ENCODE measurements around the gene RCAN1. TPM values are rescaled to one million over a fixed set of nuclear protein-coding genes. Genes with fewer than 3 reads are reported as not detected.
A peak's percentile ranks its signal among the peaks of the same experiment; 100 is the strongest.

RCAN1 gene
- total and polyA plus RNA-seq, 9 of the 15 experiments (the other 6 are each of a cell fraction or from before 2014, with no cell fraction given): 4.4 to 16.5 (median 12.3) TPM

GRCh38 chr21:34650861-34651431 is 36.0 kb upstream of the RCAN1 start:
- intact Hi-C loops (cut with micrococcal nuclease) (no loop called here), in situ Hi-C loops (cut with MboI) (no loop called here)
- H2AFZ ChIP-seq (ENCODE audit: low read depth, low read length): no peak overlapping the region
- H4K20me1 ChIP-seq (replicated peaks; ENCODE audit: control insufficient read depth, insufficient read depth, low read length): no peaks in the 10 kb centered on the region
- H3K4me1 ChIP-seq (replicated peaks in 1 of 2; ENCODE audit: control insufficient read depth in 2 of 2, insufficient read depth in 2 of 2, low read length in 2 of 2): no peaks in the 10 kb centered on the region
- H3K27ac ChIP-seq (ENCODE audit: extremely low read depth, low read depth, low read length): no peak overlapping the region
- ChIA-PET POLR2A (interaction anchor here (1.5 kb wide), 1 partner anchor 11 kb away, joined by 4 read pairs; no protein-coding TSS in a partner anchor), CTCF (ENCODE audit: low intra/inter-chr PET ratio) (no interaction called here)
- no peak overlapping the region for H3K4me3 ChIP-seq
- no peaks in the 10 kb centered on the region for H3K36me3 ChIP-seq (ENCODE audit: control insufficient read depth, insufficient read depth, low read length)
- H3K9me1 ChIP-seq (ENCODE audit: control insufficient read depth, insufficient read depth, low read length): no peaks in the 10 kb centered on the region
- FAIRE-seq (no peak), ATAC-seq (no peak), DNase-seq (ENCODE audit: extremely low read depth in 1 of 4, low spot score in 3 of 4) (no peak)
- H3K9me3 ChIP-seq (replicated peaks; ENCODE audit: control insufficient read depth, insufficient read depth, low read depth, low read length): no peaks in the 10 kb centered on the region
- H3K9ac ChIP-seq (ENCODE audit: insufficient read depth in 1 of 2, low read depth in 2 of 2, low read length in 2 of 2): no peak overlapping the region
- no TSS peak for BruUV-seq (replicated peaks)
- no peak overlapping the region for H3K4me2 ChIP-seq (ENCODE audit: insufficient read depth, low read length)
- WGBS (ENCODE audit: insufficient coverage, low coverage, missing lambda C conversion rate): 0% methylated on average over 1 of the region's 1 CpG
- peaks cover 21 to 42% of the 10 kb centered on the region in 2 experiments for H3K27me3 ChIP-seq (ENCODE audit: control insufficient read depth in 2 of 2, insufficient read depth in 2 of 2, low read length in 2 of 2)
- H3K79me2 ChIP-seq (ENCODE audit: control insufficient read depth, insufficient read depth, low read length): no peaks in the 10 kb centered on the region
- TF ChIP-seq CTCF (IDR thresholded peaks at IDR 0.05 in 2 of 3, conservative IDR thresholded peaks at IDR 0.05 in 1 of 3; ENCODE audit: insufficient read depth in 2 of 3, low read depth in 1 of 3, low read length in 3 of 3): no peak
- TF ChIP-seq ZNF785 (CRISPR knock-in tag; IDR thresholded peaks at IDR 0.05): no peak
- TF ChIP-seq, protein P1, sequence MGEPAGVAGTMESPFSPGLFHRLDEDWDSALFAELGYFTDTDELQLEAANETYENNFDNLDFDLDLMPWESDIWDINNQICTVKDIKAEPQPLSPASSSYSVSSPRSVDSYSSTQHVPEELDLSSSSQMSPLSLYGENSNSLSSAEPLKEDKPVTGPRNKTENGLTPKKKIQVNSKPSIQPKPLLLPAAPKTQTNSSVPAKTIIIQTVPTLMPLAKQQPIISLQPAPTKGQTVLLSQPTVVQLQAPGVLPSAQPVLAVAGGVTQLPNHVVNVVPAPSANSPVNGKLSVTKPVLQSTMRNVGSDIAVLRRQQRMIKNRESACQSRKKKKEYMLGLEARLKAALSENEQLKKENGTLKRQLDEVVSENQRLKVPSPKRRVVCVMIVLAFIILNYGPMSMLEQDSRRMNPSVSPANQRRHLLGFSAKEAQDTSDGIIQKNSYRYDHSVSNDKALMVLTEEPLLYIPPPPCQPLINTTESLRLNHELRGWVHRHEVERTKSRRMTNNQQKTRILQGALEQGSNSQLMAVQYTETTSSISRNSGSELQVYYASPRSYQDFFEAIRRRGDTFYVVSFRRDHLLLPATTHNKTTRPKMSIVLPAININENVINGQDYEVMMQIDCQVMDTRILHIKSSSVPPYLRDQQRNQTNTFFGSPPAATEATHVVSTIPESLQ (CRISPR knock-in tag; IDR thresholded peaks at IDR 0.05): no peak
- TF ChIP-seq, protein P2, sequence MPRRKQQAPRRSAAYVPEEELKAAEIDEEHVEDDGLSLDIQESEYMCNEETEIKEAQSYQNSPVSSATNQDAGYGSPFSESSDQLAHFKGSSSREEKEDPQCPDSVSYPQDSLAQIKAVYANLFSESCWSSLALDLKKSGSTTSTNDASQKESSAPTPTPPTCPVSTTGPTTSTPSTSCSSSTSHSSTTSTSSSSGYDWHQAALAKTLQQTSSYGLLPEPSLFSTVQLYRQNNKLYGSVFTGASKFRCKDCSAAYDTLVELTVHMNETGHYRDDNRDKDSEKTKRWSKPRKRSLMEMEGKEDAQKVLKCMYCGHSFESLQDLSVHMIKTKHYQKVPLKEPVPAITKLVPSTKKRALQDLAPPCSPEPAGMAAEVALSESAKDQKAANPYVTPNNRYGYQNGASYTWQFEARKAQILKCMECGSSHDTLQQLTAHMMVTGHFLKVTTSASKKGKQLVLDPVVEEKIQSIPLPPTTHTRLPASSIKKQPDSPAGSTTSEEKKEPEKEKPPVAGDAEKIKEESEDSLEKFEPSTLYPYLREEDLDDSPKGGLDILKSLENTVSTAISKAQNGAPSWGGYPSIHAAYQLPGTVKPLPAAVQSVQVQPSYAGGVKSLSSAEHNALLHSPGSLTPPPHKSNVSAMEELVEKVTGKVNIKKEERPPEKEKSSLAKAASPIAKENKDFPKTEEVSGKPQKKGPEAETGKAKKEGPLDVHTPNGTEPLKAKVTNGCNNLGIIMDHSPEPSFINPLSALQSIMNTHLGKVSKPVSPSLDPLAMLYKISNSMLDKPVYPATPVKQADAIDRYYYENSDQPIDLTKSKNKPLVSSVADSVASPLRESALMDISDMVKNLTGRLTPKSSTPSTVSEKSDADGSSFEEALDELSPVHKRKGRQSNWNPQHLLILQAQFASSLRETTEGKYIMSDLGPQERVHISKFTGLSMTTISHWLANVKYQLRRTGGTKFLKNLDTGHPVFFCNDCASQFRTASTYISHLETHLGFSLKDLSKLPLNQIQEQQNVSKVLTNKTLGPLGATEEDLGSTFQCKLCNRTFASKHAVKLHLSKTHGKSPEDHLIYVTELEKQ (CRISPR knock-in tag; IDR thresholded peaks at IDR 0.05): no peak
- no peak for TF ChIP-seq ZNF76 (CRISPR knock-in tag; IDR thresholded peaks at IDR 0.05; ENCODE audit: borderline replicate concordance)
- no peak for TF ChIP-seq TEAD1 (CRISPR knock-in tag; IDR thresholded peaks at IDR 0.05)
- TF ChIP-seq MEIS2 (IDR thresholded peaks at IDR 0.05; ENCODE audit: partially characterized antibody): peak; percentile 77
- no peak for TF ChIP-seq HIVEP1 (CRISPR knock-in tag; IDR thresholded peaks at IDR 0.05)
- no peak for TF ChIP-seq TRIM24 (IDR thresholded peaks at IDR 0.05)
- no peak for TF ChIP-seq SRF (CRISPR knock-in tag; IDR thresholded peaks at IDR 0.05)
- TF ChIP-seq ZNF311 (CRISPR knock-in tag; IDR thresholded peaks at IDR 0.05): no peak
